PC-3 (cell line): ENCODE results near the gene PLAGL1. TPM values are rescaled to one million over a fixed set of nuclear protein-coding genes. Genes with fewer than 3 reads are reported as not detected.

Experiments
- ATAC-seq: fragments of 200-7000 bp; cut with Tn5 transposase; 2 replicates; pipeline ENCODE4 v1.9.1; 2020; ENCODE audit warnings: mild to moderate bottlenecking, moderate library complexity
- BruUV-seq: library from RNA; stranded (reverse); fragments of 400-500 nt; replicated peaks from 2 replicates; lab custom pipeline; 2021; lab: Mats Ljungman, UMichigan
- CTCF ChIA-PET: fragments of 300-600 bp; sonication (Branson Sonifier 250); formaldehyde crosslinking; loops from one replicate; lab custom pipeline; 2022; ENCODE audit warnings: antibody characterized with exemption; lab: Charles Lee
- POLR2A ChIA-PET: fragments of 300-600 bp; sonication (Branson Sonifier 250); formaldehyde crosslinking; loops from one replicate; lab custom pipeline; 2022; ENCODE audit warnings: antibody characterized with exemption; ENCODE audit not compliant: unreplicated experiment; lab: Charles Lee
- DNase-seq: peaks from one replicate; pipeline ENCODE4 v3.0.0-alpha.2; 2015
- H2AFZ ChIP-seq: fragments of 300-600 bp; sonication (generic); 2 replicates; pipeline ENCODE4 v1.6.0; 2016; ENCODE audit warnings: antibody characterized with exemption, low read length
- H3F3A ChIP-seq: fragments of 300-600 bp; sonication (generic); one replicate; pipeline ENCODE4 v1.6.0; 2017; ENCODE audit warnings: antibody characterized with exemption, low read length, control low read depth, mild to moderate bottlenecking; ENCODE audit not compliant: unreplicated experiment
- H3K27ac ChIP-seq: fragments of 300-600 bp; sonication (generic); 2 replicates; pipeline ENCODE4 v1.5.1; 2016; ENCODE audit warnings: mild to moderate bottlenecking, low read length
- H3K27me3 ChIP-seq: fragments of 300-600 bp; sonication (generic); 2 replicates; pipeline ENCODE4 v1.6.1; 2016; ENCODE audit warnings: low read length, mixed read lengths
- H3K36me3 ChIP-seq: fragments of 300-600 bp; sonication (generic); 2 replicates; pipeline ENCODE4 v1.6.1; 2016; ENCODE audit warnings: low read depth, mixed run types, low read length, mixed read lengths
- H3K4me1 ChIP-seq: fragments of 300-600 bp; sonication (generic); 2 replicates; pipeline ENCODE4 v1.5.1; 2016; ENCODE audit warnings: low read length; ENCODE audit not compliant: insufficient read depth
- H3K4me2 ChIP-seq: fragments of 300-600 bp; sonication (generic); 2 replicates; pipeline ENCODE4 v1.6.0; 2016; ENCODE audit warnings: low read length
- H3K4me3 ChIP-seq: fragments of 300-600 bp; sonication (generic); 2 replicates; pipeline ENCODE4 v1.5.1; 2016; ENCODE audit warnings: mild to moderate bottlenecking, low read length, mixed read lengths
- H3K79me2 ChIP-seq: fragments of 300-600 bp; sonication (generic); 2 replicates; pipeline ENCODE4 v1.6.1; 2017; ENCODE audit warnings: low read length, mixed read lengths
- H3K9ac ChIP-seq: fragments of 300-600 bp; sonication (generic); 2 replicates; pipeline ENCODE4 v1.6.0; 2016; ENCODE audit warnings: mild to moderate bottlenecking, low read length
- H3K9me2 ChIP-seq: fragments of 300-600 bp; sonication (generic); replicated peaks from 2 replicates; pipeline ENCODE4 v1.6.1; 2016; ENCODE audit warnings: mixed run types, low read length, mixed read lengths
- H3K9me3 ChIP-seq: fragments of 300-600 bp; sonication (generic); 2 replicates; pipeline ENCODE4 v1.6.1; 2016; ENCODE audit warnings: low read length, mixed read lengths
- H4K20me1 ChIP-seq: fragments of 300-600 bp; sonication (generic); 2 replicates; pipeline ENCODE4 v1.6.1; 2016; ENCODE audit warnings: low read length, mixed read lengths
- CTCF ChIP-seq: fragments of 300-600 bp; sonication (generic); conservative IDR thresholded peaks from 2 replicates; pipeline ENCODE4 v1.5.1; 2017; ENCODE audit warnings: antibody characterized with exemption, low read depth, mild to moderate bottlenecking, low read length
- EZH2 ChIP-seq: fragments of 300-600 bp; sonication (generic); IDR thresholded peaks from one replicate; pipeline ENCODE4 v1.6.1; 2017; ENCODE audit warnings: antibody characterized with exemption, mild to moderate bottlenecking, low read length; ENCODE audit not compliant: unreplicated experiment
- EZH2phosphoT487 ChIP-seq: fragments of 300-600 bp; sonication (generic); IDR thresholded peaks from 2 replicates; pipeline ENCODE4 v1.6.1; 2018; ENCODE audit warnings: mild to moderate bottlenecking, antibody characterized with exemption, low read length, borderline replicate concordance
- intact Hi-C: fragments of 100-400 bp; cut with micrococcal nuclease; formaldehyde crosslinking; loops from 2 replicates; pipeline ENCODE4 v1.9.0; 2023
- total RNA-seq: library from RNA; depleted of rRNA; stranded (reverse); fragments of >200 nt; gene quantifications from 2 replicates; pipeline ENCODE4 v1.2.3, GENCODE V29; 2014

Gene PLAGL1
- total RNA-seq, 1 experiment from 2014 or later = 14.4 TPM

GRCh38 chr6:143952947-143953701 is 54.9 kb downstream of the PLAGL1 start:
- H3F3A ChIP-seq = no peaks in the 10 kb centered on the region
- no TSS peak for BruUV-seq
- no peaks in the 10 kb centered on the region for H3K36me3 ChIP-seq
- H3K27me3 ChIP-seq = no peaks in the 10 kb centered on the region
- ATAC-seq (peak; percentile 35; the same call in 1 of the 2 replicates), DNase-seq (no peak)
- intact Hi-C loops = no loop called here
- H3K9me3 ChIP-seq = no peaks in the 10 kb centered on the region
- H3K9me2 ChIP-seq = no peaks in the 10 kb centered on the region
- no peaks in the 10 kb centered on the region for H3K79me2 ChIP-seq
- H2AFZ ChIP-seq = no peak overlapping the region
- no peak overlapping the region for H3K4me2 ChIP-seq
- no peak overlapping the region for H3K27ac ChIP-seq
- CTCF ChIA-PET = interaction anchor here (0.5 to 0.6 kb wide), 2 partner anchors 11 to 13 kb away, joined by 4 to 5 read pairs; no protein-coding TSS in a partner anchor
- TF ChIP-seq EZH2 (no peak), EZH2phosphoT487 (no peak), CTCF (no peak)
- H3K4me3 ChIP-seq = no peak overlapping the region
- no peaks in the 10 kb centered on the region for H3K4me1 ChIP-seq
- H4K20me1 ChIP-seq = no peaks in the 10 kb centered on the region
- POLR2A ChIA-PET = no interaction called here
- no peak overlapping the region for H3K9ac ChIP-seq

- H3K27me3 ChIP-seq = no peaks in the 10 kb centered on the region
Measured at GRCh38 chr6:143952060-143952778, 55.8 kb downstream of the PLAGL1 start.

More at GRCh38 chr6:143952060-143952778, 55.8 kb downstream of the PLAGL1 start:
- Histone ChIP-seq H3K4me1 (no peaks in the 10 kb centered on the region), H3F3A (no peaks in the 10 kb centered on the region), H3K9ac (no peak overlapping the region), H3K79me2 (no peaks in the 10 kb centered on the region), H3K4me2 (no peak overlapping the region), H3K36me3 (no peaks in the 10 kb centered on the region), H2AFZ (no peak overlapping the region), H3K4me3 (no peak overlapping the region), H3K27ac (no peak overlapping the region), H3K9me2 (no peaks in the 10 kb centered on the region), H4K20me1 (no peaks in the 10 kb centered on the region), H3K9me3 (no peaks in the 10 kb centered on the region)
- no TSS peak for BruUV-seq
- ChIA-PET POLR2A (no interaction called here), CTCF (no interaction called here)
- intact Hi-C loops = no loop called here
- ATAC-seq (no peak), DNase-seq (no peak)
- TF ChIP-seq EZH2phosphoT487 (no peak), EZH2 (no peak), CTCF (no peak)
